Liver (tissue), 9 donors: ENCODE data around the gene ADA. TPM values are rescaled to one million over a fixed set of nuclear protein-coding genes. Genes with fewer than 3 reads are reported as not detected.
"Not testable (repeated sequence)": the region's sequence is repeated elsewhere in the genome, so short reads cannot be mapped to it uniquely, and the experiment has no call there.

Experiments used
- DNase-seq: peaks from one replicate; pipeline ENCODE4 v3.0.0-alpha.2; 2017; ENCODE audit warnings: low spot score
- H3K27ac ChIP-seq, 2 donors: one replicate each; pipeline ENCODE4 v1.7.0; 2013; ENCODE audit warnings: inconsistent platforms in 2 of 2, low read length in 2 of 2, control low read depth in 1 of 2, low read depth in 1 of 2, mild to moderate bottlenecking in 1 of 2
- H3K27me3 ChIP-seq, 4 donors: one replicate each; pipeline versions ENCODE4 v1.6.1 to v1.7.0; 2013; ENCODE audit warnings: low read length in 3 of 4, inconsistent platforms in 1 of 4, mild to moderate bottlenecking in 1 of 4, moderate library complexity in 1 of 4; ENCODE audit not compliant: control insufficient read depth in 4 of 4, insufficient read depth in 4 of 4
- H3K36me3 ChIP-seq, 4 donors: one replicate each; pipeline versions ENCODE4 v1.6.1 to v1.7.0; 2013; ENCODE audit warnings: low read length in 3 of 4, mild to moderate bottlenecking in 3 of 4, low read depth in 1 of 4, moderate library complexity in 1 of 4; ENCODE audit not compliant: control insufficient read depth in 4 of 4, insufficient read depth in 3 of 4
- H3K4me1 ChIP-seq, 4 donors: one replicate each; pipeline versions ENCODE4 v1.6.1 to v1.7.0; 2013; ENCODE audit warnings: low read length in 3 of 4, mild to moderate bottlenecking in 3 of 4, moderate library complexity in 1 of 4; ENCODE audit not compliant: control insufficient read depth in 4 of 4, insufficient read depth in 4 of 4
- H3K4me3 ChIP-seq, 3 donors: one replicate each; pipeline versions ENCODE4 v1.6.1 to v1.7.0; 2013; ENCODE audit warnings: low read length in 3 of 3, control low read depth in 1 of 3, low read depth in 1 of 3, mild to moderate bottlenecking in 1 of 3
- H3K9ac ChIP-seq, 2 donors: one replicate each; pipeline ENCODE4 v1.7.0; 2013; ENCODE audit warnings: low read length in 2 of 2, mild to moderate bottlenecking in 2 of 2, moderate library complexity in 2 of 2, control low read depth in 1 of 2, low read depth in 1 of 2
- H3K9me3 ChIP-seq, 4 donors: one replicate each; pipeline versions ENCODE4 v1.6.1 to v1.7.0; 2013; ENCODE audit warnings: low read length in 3 of 4; ENCODE audit not compliant: control insufficient read depth in 4 of 4
- EGR1 ChIP-seq, 2 donors: IDR thresholded peaks; 2 replicates each; pipeline ENCODE4 v1.6.1; 2016 to 2018; ENCODE audit warnings: antibody characterized with exemption in 2 of 2, low read depth in 2 of 2
- FOXA1 ChIP-seq: IDR thresholded peaks from 2 replicates; pipeline ENCODE4 v1.6.1; 2016; ENCODE audit warnings: antibody characterized with exemption
- FOXA2 ChIP-seq: IDR thresholded peaks from 2 replicates; pipeline ENCODE4 v1.6.1; 2016; ENCODE audit warnings: antibody characterized with exemption
- GABPA ChIP-seq, 2 donors: IDR thresholded peaks in 1 of 2; conservative IDR thresholded peaks in 1 of 2; 2 replicates each; pipeline ENCODE4 v1.6.1; 2016; ENCODE audit warnings: antibody characterized with exemption in 2 of 2, mild to moderate bottlenecking in 1 of 2, moderate library complexity in 1 of 2
- HNF4G ChIP-seq: IDR thresholded peaks from 2 replicates; pipeline ENCODE4 v1.6.1; 2016; ENCODE audit warnings: antibody characterized with exemption
- NR2F2 ChIP-seq: IDR thresholded peaks from 2 replicates; pipeline ENCODE4 v1.6.1; 2016; ENCODE audit warnings: antibody characterized with exemption
- RAD21 ChIP-seq, 2 donors: IDR thresholded peaks; 2 replicates each; pipeline ENCODE4 v1.6.1; 2016; ENCODE audit warnings: antibody characterized with exemption in 2 of 2, mild to moderate bottlenecking in 2 of 2
- SP1 ChIP-seq: IDR thresholded peaks from 2 replicates; pipeline ENCODE4 v1.6.1; 2018; ENCODE audit warnings: antibody characterized with exemption, mild to moderate bottlenecking
- TAF1 ChIP-seq: conservative IDR thresholded peaks from 2 replicates; pipeline ENCODE4 v1.6.1; 2016; ENCODE audit warnings: antibody characterized with exemption, mild to moderate bottlenecking
- YY1 ChIP-seq: IDR thresholded peaks from 2 replicates; pipeline ENCODE4 v1.6.1; 2016; ENCODE audit warnings: antibody characterized with exemption, mild to moderate bottlenecking
- ZBTB33 ChIP-seq: IDR thresholded peaks from 2 replicates; pipeline ENCODE4 v1.6.1; 2016; ENCODE audit warnings: antibody characterized with exemption
- WGBS: extraction: QIAGEN DNeasy Blood & Tissue Kit; methylation state at CpG from one replicate; pipeline ENCODE4 v1.1.7; 2013; 5-methylcytosine and 5-hydroxymethylcytosine counted together
- polyA plus RNA-seq, 2 donors: library from polyadenylated mRNA; stranded (reverse) in 1 of 2; unstranded in 1 of 2; fragments of 200-250 nt in 1 of 2; fragments of >200 nt in 1 of 2; fragmentation: Nextera tagmentation in 1 of 2; extraction: Ambion mirVana in 1 of 2; gene quantifications; one replicate each; pipeline versions ENCODE4 v1.2.1 to v1.2.3, GENCODE V29; 2013 to 2015
- total RNA-seq, 2 donors: library from RNA; depleted of rRNA; stranded (reverse); fragments of >200 nt; gene quantifications; one replicate each; pipeline ENCODE4 v1.2.3, GENCODE V29; 2014
- donor health status: healthy.
- donor health status: healthy.
- donor health status: healthy.
- donor health status: healthy.
- donor health status: healthy.

The ADA gene
- total and polyA plus RNA-seq, 4 donors, result 2.9 to 7.7 (median 3.0) TPM

GRCh38 chr20:44678990-44679611 is 27.6 kb upstream of the ADA start:
- Histone ChIP-seq H3K4me1 (peaks cover 0 to 8% (median 2%) of the 10 kb centered on the region in 4 donors), H3K36me3 (no peaks in the 10 kb centered on the region), H3K4me3 (no peak overlapping the region), H3K27me3 (no peaks in the 10 kb centered on the region), H3K27ac (no peak overlapping the region), H3K9me3 (no peaks in the 10 kb centered on the region), H3K9ac (no peak overlapping the region)
- DNase-seq, result no peak
- WGBS, result 93% methylated on average over 12 of the region's 12 CpGs
- TF ChIP-seq YY1 (no peak), GABPA (IDR thresholded peaks at IDR 0.05 in 1 of 2, conservative IDR thresholded peaks at IDR 0.05 in 1 of 2) (no peak), EGR1 (IDR thresholded peaks at IDR 0.05; ENCODE audit: low read depth in 2 of 2) (no peak), SP1 (no peak), TAF1 (no peak)

GRCh38 chr20:44678242-44678641 is 26.7 kb upstream of the ADA start:
- H3K27ac ChIP-seq, result no peak overlapping the region
- no peak overlapping the region for H3K9ac ChIP-seq
- no peaks in the 10 kb centered on the region for H3K9me3 ChIP-seq
- TF ChIP-seq SP1, result no peak
- no peak for TF ChIP-seq YY1
- no peak for TF ChIP-seq FOXA2
- no peak for TF ChIP-seq HNF4G
- no peak for TF ChIP-seq ZBTB33
- TF ChIP-seq EGR1 (IDR thresholded peaks at IDR 0.05; ENCODE audit: low read depth in 2 of 2), result no peak
- TF ChIP-seq NR2F2, result no peak
- no peak for TF ChIP-seq GABPA (IDR thresholded peaks at IDR 0.05 in 1 of 2, conservative IDR thresholded peaks at IDR 0.05 in 1 of 2)
- TF ChIP-seq RAD21 (IDR thresholded peaks at IDR 0.05), result no peak
- TF ChIP-seq FOXA1, result no peak
- H3K36me3 ChIP-seq, result no peaks in the 10 kb centered on the region
- no peak overlapping the region for H3K4me3 ChIP-seq
- 85% methylated on average over 2 of the region's 2 CpGs for WGBS
- no peaks in the 10 kb centered on the region for H3K27me3 ChIP-seq
- no peaks in the 10 kb centered on the region for H3K4me1 ChIP-seq
- no peak for DNase-seq

GRCh38 chr20:44672318-44672902 is 20.9 kb upstream of the ADA start:
- H3K9ac ChIP-seq, H3K9me3 ChIP-seq, H3K27ac ChIP-seq, H3K4me3 ChIP-seq, H3K27me3 ChIP-seq, H3K4me1 ChIP-seq, H3K36me3 ChIP-seq, DNase-seq: not testable (repeated sequence)
- 86% methylated on average over 23 of the region's 23 CpGs for WGBS

- WGBS, result 70% methylated on average over 6 of the region's 7 CpGs
- H3K36me3 ChIP-seq, H3K4me3 ChIP-seq, DNase-seq, H3K9me3 ChIP-seq, H3K27me3 ChIP-seq, H3K27ac ChIP-seq, H3K4me1 ChIP-seq, H3K9ac ChIP-seq: not testable (repeated sequence)
These were observed 20.0 kb upstream of the ADA start for GRCh38 chr20:44671541-44671940.

- H3K4me1 ChIP-seq, H3K27ac ChIP-seq, H3K9me3 ChIP-seq, H3K9ac ChIP-seq, H3K36me3 ChIP-seq, H3K4me3 ChIP-seq, DNase-seq, H3K27me3 ChIP-seq: not testable (repeated sequence)
- WGBS, result 75% methylated on average over 9 of the region's 9 CpGs
These were observed 19.4 kb upstream of the ADA start for GRCh38 chr20:44670851-44671250.
